NCI-H82 treated with DMSO at 0.1 percent for 48 hours (cell line): ENCODE data around the gene LSP1.

Source experiments
- DNase-seq: peaks from one replicate; lab custom pipeline; 2025; ENCODE audit not compliant: unreplicated experiment; lab: John Stamatoyannopoulos, UW

The LSP1 gene

DNA sequence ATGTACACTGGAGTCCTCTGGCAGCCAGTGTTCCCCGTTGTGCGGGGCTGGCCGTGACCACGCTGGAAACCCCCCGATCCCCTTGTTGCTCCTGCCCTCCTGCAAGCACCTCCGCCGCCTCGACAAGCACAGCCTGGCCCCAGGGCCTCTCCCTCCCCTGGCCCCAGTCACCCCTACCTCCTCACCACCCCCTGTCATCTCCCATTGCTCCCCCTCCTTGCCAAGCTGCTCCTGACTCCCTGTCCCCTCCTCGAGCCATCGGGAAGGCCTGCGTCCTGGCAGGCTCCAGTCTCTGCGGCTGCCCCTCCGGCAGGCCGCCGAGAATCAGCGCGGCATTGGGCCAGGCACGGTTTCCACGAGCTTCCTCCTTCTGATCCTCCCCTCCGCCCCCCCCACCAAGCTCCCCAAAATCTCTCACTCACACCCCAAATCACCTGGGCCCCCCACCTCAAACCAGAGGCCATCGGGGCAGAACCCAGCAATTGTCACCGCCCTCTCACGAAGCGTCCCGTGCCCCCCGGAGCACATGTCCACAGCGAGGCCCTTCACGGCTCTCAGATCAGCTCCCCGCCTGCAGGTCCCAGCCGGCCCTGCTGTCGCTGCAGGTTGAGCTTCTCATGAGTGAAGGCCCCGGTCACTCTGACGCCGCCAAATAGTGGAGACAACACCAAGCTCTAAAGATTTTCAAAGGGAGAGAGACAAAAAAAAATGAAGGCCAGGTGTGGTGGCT is 5.7 kb upstream of the LSP1 start:
- no peak for DNase-seq

DNA sequence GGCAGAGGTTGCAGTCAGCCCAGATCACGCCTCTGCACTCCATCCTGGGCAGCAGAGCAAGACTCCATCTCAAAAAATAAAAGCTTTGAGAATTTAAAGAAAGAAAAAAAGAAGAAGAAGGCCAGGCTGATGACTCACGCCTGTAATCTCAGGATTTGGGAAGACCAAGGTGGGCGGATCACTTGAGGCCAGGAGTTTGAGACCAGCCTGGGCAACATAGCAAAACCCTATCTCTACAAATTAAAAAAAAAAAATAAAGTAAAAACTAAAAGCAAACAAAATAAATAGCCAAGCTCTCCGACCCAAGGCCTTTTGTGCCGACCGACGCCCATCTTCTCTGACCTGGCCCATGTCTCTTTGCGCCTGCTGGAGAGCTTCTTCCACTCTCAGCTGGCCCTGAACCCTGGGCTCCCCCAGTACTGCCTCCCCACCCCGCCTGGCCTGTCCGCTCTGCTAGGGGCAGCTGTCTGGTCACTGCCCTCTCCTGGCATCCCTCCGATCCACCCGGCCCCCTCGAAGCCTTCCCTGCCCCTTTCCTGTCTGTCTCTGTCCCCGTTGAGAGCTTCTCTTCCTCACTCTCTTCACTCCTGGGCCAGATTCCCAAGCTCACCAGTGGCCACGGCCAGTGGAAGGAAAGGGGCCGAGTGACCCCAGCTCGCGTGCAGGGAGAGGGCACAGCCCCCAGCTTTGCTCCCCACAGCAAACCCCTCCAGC is 4.8 kb upstream of the LSP1 start:
- no peak for DNase-seq

DNA sequence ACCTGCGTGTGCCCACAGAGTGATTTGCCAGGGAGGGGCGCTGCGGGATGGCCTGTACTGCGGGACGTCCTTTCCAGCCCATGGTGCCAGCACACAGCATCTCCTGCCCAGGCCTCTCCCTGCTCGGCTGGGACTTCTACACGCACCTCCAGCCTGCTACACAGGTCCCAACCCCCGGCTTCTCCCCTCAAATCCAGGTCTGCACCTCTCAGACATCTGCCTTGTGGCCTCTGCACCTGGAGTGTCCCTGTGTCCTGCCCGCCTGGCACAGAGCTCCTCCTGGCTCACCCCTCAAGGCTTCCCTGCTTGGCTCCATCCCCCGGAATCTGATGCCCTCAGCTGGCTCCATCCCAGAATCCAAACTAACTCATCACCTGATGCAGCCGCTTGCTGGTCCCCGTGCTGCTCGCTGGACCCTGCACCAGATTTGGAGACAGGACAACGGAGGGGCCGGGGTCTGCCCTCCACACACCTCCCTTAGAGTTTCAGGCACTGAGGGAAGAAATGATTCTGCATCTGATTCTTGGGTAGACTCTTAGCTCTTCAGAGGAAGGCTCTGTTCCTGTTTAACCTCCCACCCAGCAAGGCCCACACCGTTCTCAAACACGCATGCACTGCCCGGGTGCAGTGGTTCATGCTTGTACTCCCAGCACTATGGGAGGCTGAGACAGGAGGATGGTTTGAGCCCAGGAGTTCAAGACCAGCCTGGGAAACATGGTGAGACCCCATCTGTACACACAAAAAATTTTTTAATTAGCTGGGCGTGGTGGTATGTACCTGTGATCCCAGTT is 4.0 kb upstream of the LSP1 start:
- no peak for DNase-seq

DNA sequence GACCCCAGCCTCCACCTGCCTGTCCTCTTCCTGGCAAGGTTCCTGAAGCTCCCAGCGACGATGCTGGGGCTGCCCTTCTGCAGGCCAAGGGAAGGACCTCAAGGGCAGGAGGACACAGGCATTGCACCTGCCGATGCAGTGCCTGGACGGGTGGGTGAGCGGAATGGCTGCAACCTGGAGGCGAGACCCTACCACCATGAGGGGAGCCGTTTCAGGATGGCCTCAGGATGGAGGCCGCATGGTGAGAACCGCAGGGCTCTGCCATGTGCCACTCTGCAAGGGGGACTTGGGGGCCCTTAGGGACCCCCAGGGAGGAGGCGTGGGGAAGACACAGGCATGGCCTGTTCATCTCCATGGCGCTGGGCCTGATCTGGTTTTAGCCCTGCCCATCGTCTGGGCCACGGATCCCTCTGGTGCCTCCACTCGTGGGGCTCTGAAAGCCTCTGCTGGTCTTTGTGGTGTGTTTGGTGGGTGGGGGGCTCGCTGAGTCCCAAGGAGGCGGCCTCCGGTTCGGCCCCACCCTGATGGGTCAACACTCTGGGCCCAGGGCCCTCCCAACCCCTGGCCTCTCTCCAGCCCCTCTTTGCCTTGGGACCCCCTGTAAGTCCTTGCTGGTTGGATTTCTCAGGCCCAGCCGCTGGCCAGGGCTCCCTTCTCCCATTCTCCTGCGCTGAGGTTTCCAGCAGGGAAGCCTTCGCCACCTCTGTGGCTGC is 1.3 kb upstream of the LSP1 start:
- DNase-seq, result no peak

DNA sequence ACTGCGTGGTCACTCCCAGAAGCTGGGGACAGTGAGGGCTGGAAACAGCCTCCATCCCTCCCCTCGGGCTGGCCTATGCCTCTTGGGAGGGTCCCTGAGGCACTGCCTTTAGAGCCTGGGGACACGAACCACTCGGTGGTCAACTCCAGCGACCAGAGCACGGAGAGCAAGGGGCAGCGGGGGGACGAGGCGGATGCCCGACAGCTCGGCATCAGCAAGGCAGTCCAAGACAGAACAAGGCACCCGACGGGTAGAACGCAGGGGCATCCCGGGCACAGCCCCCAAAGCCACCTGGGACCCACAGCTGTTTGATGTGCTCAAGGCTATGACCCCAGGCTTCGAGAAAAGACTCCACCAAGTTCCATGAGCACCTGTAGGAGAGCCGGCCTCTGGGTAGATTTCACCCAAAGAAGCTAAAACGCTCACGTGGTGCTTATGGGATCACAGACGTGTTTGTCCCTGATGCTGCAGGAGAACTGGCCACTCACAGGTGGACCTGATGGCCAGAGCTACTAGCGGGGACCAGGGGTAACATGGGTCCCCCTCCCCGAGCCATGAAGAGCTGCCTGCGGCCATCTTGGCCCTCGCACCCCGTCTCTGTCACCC is 510 bp upstream of the LSP1 start:
- DNase-seq, result no peak

DNA sequence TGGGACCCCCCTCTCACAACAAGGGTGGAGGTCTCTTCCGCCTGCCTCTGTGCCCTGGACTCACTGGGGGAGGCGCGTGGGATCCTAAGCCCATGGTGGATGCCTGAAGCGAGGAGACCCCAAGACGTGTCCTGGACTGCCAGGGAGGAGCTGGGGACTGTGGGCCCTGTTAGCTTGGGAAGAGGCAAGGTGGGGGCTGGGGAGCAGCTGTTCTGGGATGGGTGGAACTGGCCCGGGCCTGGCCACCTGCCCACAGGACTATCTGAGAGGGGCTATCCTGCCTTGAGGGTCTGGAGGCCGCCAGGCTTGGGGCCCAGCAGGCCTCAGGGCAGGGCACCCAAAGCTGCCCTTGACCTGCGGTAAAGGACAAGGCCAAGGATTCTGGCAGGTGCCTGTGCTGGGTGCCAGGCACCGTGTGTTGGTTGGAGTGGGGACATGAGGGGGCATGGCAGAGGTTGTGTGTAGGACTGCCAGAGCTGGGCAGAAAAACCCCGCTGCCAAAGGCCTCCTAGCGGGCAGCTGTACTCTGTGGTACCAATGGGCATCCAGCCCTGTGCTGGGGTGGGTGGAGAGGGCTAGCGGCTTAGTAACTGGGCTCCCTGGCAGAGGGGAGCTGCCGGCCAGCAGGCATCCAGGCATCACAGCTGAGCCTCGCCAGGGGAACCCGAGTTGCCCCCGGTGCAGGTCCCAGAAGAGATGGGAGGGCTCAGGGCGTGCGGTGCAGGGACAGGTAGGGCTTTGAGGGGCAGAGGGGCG is 670 bp downstream of the LSP1 start:
- no peak for DNase-seq

DNA sequence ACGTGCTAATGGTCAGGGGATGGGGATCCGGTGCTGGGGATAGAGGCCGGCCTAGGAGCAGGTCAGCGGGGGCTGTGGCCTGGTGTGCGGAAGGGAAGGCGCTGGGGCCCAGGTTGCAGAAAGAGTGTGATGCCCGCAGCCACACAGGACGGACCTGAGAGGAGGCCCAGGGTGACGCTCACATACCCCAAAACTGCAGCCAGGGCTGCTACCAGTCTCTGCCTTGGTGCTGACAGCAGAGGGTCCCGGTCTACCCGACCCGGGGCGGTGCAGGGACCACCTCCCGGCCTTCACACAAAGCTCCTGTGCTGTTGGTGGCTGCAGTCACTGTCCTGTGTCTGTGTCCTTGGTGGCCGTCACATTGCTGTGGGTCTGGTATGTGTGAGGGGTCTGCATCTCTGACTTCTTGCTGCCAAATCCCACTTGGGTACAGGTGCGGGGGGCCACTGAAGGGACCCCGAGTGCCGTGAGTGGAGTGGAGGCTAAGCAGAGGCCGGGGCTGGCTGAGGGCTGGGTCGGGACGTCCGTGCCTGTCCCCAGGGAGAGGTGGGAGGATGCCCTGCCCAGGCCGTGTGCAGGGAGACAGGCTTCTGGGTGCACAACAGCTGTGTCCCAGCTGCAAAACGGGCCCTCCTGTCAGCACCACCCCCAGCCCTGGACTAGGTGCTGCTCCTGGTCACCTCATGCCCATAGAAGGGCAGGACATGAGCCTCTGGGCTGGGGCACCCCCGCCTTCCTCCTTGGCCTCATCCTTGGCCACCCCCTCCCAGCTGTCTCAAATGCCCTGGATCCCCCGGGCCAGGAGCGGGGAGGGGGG is 1.5 kb downstream of the LSP1 start:
- DNase-seq, result no peak

DNA sequence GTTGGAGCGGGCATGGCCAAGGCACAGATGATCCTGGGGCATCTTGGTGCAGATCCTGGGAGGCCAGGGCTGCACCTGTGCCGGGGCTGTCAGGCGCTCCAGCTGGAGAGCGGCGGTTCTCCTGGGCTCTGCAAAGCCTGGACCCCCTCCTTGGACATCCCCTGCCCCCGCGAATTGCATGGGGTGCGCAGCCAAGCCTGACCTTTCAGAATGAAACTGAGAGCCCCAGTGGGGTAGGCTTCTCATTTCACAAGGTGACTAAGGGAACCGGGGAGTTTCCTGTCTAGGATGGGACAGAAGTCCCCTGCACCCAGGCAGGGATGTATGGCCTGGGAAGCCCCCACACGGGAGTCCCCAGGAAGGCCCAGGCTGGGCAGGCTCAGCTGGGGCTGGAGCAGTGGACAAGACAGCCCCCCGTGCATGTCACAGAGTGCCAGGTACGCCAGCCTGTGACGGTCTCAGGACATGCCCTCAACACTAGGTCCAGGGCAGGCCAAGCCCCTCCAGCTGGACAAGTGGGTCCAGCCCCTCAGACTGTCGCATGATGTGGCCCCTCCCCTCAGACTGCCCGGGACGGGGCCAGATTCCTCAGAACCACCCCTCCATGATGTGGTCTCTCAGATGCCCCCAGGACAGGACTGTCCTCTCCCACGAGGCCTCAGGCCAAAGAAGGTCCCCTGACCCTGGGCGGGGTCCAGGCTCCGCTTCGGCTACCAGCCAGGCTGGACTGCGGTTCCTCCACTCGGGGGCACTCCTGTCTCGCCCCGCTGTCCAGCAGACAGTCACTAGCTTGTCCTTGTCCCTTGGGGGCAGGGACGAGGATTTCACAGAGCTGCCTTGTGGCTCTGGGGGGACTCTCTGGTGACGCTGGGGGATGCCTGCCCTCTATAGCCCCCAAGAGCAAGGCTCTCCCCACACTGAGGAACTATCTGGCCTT is 2.3 kb downstream of the LSP1 start:
- no peak for DNase-seq

DNA sequence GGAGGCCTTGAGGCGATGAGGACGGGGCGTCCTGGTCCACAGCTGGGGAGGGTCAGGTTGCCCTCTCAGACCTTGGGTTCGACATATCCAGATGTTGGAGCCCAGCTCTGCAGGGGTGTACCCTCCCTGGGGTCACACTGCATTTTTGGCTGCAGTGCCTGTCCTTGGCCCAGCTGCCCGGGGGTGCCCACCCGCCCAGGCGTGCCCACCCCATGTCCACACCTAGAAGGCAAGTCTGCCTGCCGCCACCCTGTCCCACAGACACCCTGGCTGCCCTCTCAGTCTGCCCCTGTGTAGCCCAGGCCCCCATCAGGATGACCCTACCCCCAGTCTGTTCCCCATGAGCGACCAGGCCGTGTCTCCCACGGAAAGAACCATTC is 3.0 kb downstream of the LSP1 start:
- no peak for DNase-seq

DNA sequence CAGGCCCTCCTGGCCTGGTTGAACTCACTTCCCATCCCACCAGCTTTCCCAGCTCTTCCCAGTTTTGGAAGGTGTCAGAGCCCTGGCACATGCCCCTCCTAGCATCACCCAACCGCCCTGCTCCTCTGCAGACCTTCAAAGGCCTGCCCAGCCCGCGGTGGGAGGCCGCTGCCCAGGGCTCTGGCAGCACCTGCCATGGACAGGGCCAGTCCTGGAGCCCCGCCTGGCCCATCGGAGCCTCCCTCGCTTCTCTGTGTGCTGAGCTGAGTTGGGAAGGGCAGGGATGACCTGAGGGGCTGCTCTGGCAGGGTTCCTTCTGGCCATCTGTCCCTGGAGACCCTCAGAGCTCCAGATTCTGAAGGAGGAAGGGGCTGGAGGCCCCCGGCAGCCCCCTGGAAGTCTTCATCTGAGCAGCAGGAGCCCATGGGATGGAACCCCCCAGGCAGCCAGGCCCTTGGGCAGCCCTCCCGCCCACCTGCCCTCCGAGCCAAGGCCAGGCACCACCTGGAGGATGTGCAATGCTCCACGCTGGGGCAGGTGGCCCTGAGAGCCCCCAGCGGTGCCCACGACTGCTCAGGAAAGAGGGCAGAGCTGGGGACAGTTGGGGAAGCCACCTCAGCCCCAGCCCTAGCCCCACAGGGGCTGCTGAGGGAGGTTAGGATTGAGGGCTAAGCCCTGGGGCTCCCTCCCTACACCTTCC is 3.6 kb downstream of the LSP1 start:
- DNase-seq, result no peak

DNA sequence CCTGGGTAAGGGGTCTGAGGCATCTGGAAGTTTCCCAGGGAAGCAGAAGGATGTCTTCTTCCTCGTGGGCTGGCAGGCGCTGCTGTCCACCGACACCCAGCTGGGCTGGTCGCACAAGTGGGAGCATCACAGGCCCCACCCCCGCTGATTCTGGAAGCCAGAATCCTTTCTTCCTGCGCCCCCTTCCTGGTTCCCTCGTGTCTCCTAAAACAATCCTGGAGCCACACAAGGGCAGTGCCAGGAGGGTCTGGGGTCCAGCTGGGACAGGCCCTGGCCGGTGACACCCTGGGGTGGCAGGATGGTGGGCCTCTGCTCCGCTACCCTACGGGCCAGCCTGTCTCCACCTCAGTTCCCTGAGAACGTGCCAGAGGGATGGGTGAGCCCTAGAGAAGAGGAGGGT is 4.2 kb downstream of the LSP1 start:
- DNase-seq, result no peak

DNA sequence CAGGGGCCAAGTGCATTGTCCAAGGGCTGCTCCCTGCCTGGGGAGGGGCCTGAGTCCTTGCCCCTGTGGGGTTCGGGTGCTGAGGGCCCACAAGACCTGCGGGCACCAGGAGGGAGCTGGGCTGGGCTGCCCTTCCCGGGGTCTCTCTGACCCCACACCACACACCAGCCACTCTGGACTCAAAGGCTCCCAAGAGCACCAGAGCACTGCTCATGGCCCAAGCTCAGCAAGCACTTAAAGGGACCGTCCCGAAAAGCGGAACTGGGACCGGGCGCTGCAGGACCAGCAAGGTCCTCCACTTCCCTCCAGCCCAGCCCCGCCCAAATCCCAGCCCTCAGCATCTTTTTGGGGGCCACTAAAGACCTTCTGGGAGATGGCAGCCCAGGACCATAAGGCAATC is 5.3 kb downstream of the LSP1 start:
- DNase-seq, result no peak

DNA sequence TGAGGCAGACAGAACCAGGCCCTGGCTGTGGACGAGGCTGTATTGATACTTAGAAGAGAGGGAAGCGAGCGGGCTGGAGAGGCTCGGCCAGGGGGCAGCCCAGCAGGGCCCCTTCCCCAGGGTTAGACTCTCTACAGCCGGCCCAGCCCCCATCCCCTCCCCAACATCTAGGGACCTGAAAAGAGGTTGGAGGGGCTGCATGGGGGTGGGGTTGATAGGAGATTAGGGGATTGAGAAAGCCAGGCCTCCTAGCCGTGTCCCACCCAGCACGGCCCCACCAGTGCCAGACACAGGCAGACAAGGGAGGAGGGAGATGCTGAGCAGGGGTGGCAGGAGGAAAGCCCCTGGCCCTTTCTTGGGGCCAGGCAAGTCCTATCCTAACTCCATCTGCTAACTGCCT is 5.7 kb downstream of the LSP1 start:
- no peak for DNase-seq

DNA sequence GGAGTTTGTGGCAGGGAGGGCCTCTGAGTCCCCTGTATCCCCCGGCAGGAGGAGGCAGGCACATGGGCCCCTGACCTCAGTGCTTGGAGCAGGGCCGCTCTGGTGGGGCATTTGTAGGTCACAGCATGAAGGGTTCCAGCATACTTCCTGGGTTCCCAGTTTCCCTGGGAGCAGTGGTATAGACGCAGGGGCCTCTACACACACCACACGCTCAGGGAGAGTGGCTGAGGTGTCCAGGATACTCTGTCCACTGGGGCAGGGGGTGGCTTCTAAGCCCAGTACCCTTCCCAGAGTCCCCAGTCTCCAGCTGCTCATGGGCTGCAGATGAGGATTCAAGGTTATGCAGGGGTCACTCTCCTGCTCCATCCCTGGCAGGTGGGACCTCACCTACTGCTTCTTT is 6.1 kb downstream of the LSP1 start:
- no peak for DNase-seq

DNA sequence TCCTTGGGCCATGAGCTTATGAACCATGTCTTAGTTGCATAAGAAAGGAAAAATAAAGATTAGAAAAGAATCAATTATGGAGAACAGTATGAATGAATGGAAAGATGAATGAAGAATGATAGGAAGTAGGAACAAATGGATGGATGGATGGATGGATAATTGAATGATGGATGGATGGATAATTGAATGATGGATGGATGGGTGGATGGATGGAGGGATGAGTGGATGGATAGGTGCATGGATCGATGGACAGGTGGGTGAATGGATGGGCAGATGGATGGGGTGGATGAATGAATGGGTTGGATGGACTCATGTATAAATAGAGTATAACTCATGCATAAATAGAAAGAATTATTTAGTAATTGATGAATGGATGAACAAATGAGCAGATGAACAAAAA is 7.2 kb downstream of the LSP1 start:
- no peak for DNase-seq

DNA sequence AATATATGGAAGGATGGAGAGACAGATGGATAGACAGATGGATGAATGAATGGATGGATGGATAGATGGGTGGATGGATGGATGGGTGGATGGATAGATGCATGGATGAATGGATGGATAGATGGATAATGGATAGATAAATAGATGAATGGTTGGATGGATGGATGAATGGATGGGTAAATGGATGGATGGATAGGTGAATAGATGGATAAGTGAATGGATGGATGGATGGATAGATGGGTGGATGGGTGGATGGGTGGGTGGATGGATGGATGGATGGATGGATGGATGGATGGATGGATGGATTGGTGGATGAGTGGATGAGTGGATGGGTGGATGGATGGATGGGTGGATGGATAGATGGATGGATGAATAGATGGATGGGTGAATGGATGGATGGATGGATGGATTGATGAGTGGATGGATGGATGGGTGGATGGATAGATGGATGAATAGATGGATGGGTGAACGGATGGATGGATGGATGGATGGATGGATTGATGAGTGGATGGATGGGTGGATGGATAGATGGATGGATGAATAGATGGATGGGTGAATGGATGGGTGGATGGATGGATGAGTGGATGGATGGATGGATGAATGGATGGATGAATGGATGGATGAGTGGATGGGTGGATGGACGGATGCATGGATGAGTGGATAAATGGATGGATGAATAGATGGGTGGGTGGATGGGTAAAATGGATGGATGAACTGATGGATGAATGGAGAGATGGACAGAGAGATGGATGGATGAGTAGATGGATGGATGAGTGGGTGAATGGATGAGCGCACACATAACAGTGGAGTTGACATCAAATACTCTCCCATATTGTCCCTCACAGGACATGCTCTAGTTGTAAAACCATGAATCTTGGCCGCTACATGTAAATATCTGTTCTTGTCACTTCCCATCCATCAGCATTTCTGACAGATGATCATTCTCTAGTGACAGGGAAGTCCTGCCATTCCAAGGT is 8.8 kb downstream of the LSP1 start:
- no peak for DNase-seq
